Ureter (tissue), 1 donor: ENCODE measurements around the gene ILF3. TPM values are rescaled to one million over a fixed set of nuclear protein-coding genes. Genes with fewer than 3 reads are reported as not detected.

ENCODE experiments used
- DNase-seq: peaks from one replicate; pipeline ENCODE4 v3.0.0-alpha.2; 2020; ENCODE audit warnings: low spot score
- total RNA-seq: library from RNA; stranded (reverse); gene quantifications from one replicate; pipeline ENCODE4 v1.2.4, GENCODE V29; 2023
- donor health status: DM: yes; HTN: yes; CAD: no.

ILF3 gene
- total RNA-seq, 1 donor from 2014 or later = 331 TPM

GRCh38 chr19:10729411-10729810 is 75.3 kb downstream of the ILF3 start:
- DNase-seq = no peak

GRCh38 chr19:10730932-10731331 is 76.8 kb downstream of the ILF3 start:
- DNase-seq = no peak

- DNase-seq = no peak
Measured at GRCh38 chr19:10735741-10736140, 81.6 kb downstream of the ILF3 start.

- DNase-seq = no peak
Measured at GRCh38 chr19:10736189-10736588, 82.0 kb downstream of the ILF3 start.

GRCh38 chr19:10736916-10737551 is 82.9 kb downstream of the ILF3 start:
- no peak for DNase-seq

- DNase-seq = no peak
Measured at GRCh38 chr19:10737722-10738121, 83.6 kb downstream of the ILF3 start.

GRCh38 chr19:10740798-10741197 is 86.7 kb downstream of the ILF3 start:
- DNase-seq = no peak

Other genes with a start within 250 kb of the ILF3 start
- gene PDE4A, start 233.8 kb upstream of the ILF3 start, total RNA-seq = 9.4 TPM
- 52.6 TPM for gene KEAP1, start 151.0 kb upstream of the ILF3 start, total RNA-seq
- 4.6 TPM for gene S1PR5, start 136.9 kb upstream of the ILF3 start, total RNA-seq
- 36.7 TPM for gene ATG4D, start 110.4 kb upstream of the ILF3 start, total RNA-seq
- 32.5 TPM for gene KRI1, start 88.3 kb upstream of the ILF3 start, total RNA-seq
- gene CDKN2D, start 85.4 kb upstream of the ILF3 start, total RNA-seq = 5.4 TPM
- 81.4 TPM for gene AP1M2, start 67.0 kb upstream of the ILF3 start, total RNA-seq
- gene SLC44A2, start 28.8 kb upstream of the ILF3 start, total RNA-seq = 381 TPM
- gene QTRT1, start 47.1 kb downstream of the ILF3 start, total RNA-seq = 64.2 TPM
- 352 TPM for gene DNM2, start 63.7 kb downstream of the ILF3 start, total RNA-seq
- gene TMED1, start 181.9 kb downstream of the ILF3 start, total RNA-seq = 13.3 TPM
- gene C19orf38, start 194.1 kb downstream of the ILF3 start, total RNA-seq = 0.99 TPM
- gene CARM1, start 217.2 kb downstream of the ILF3 start, total RNA-seq = 41.2 TPM